Testis (tissue), 2 donors: ENCODE data around the gene PDILT.

Source experiments
- POLR2A ChIP-seq: fragments of 450-650 bp; IDR thresholded peaks from one replicate; pipeline ENCODE4 v1.6.1; 2017; ENCODE audit warnings: antibody characterized with exemption, mild to moderate bottlenecking, moderate library complexity
- TF ChIP-seq, protein P1 (sequence below), 3 experiments: fragments of 450-650 bp in 2 of 3; fragments of 200-600 bp in 1 of 3; sonication (generic) in 1 of 3; IDR thresholded peaks; one replicate each; pipeline ENCODE4 v1.5.1; 2016 to 2019; ENCODE audit warnings: antibody characterized with exemption in 3 of 3, mild to moderate bottlenecking in 2 of 3, moderate library complexity in 1 of 3

DNA sequence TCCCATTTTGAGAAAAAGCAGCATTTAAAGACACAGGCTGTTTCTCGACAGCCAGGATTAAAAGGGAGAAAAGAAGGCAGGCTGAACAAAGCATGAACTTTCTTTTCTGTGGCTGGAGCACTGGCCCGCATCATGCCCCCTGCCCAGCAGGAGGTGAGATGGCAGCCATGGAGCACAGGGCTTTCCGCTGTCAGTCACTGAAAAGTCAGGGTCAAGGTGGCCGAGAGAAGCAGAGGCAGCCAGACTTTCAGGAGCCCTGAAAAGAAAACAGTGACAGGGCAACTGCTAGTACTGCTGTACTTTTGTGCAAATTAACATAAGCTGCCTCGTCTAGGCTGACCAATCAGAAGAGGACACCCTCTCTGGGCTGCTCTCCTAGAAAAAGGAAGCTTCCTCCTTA is 71.4 kb downstream of the PDILT start:
- TF ChIP-seq POLR2A = no peak
- TF ChIP-seq, protein P1, sequence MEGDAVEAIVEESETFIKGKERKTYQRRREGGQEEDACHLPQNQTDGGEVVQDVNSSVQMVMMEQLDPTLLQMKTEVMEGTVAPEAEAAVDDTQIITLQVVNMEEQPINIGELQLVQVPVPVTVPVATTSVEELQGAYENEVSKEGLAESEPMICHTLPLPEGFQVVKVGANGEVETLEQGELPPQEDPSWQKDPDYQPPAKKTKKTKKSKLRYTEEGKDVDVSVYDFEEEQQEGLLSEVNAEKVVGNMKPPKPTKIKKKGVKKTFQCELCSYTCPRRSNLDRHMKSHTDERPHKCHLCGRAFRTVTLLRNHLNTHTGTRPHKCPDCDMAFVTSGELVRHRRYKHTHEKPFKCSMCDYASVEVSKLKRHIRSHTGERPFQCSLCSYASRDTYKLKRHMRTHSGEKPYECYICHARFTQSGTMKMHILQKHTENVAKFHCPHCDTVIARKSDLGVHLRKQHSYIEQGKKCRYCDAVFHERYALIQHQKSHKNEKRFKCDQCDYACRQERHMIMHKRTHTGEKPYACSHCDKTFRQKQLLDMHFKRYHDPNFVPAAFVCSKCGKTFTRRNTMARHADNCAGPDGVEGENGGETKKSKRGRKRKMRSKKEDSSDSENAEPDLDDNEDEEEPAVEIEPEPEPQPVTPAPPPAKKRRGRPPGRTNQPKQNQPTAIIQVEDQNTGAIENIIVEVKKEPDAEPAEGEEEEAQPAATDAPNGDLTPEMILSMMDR (IDR thresholded peaks at IDR 0.05) = no peak
